ENCODE measurements around the gene ZNF598.
"Not testable (repeated sequence)": the region's sequence is repeated elsewhere in the genome, so short reads cannot be mapped to it uniquely, and the experiment has no call there.

DNA sequence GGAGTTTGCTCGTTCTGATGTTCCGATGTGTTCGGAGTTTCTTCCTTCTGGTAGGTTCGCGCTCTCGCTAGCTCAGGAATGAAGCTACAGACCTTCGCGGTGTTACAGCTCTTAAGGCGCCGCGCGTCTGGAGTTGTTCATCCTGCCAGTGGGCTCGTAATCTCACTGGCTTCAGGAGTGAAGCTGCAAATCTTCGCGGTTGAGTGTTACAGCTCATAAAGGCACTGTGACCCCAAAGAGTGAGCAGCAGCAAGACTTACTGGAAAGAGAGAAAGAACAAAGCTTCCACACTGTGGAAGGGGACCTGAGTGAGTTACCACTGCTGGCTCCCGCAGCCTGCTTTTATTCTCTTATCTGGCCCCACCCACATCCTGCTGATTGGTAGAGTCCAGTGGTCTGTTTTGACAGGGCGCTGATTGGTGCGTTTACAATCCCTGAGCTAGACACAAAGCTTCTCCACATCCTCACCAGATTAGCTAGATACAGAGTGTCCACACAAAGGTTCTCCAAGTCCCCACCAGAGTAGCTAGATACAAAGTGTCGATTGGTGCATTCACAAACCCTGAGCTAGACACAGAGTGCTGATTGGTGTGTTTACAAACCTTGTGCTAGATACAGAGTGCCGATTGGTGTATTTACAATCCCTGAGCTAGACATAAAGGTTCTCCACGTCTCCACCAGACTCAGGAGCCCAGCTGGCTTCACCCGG, 52.0 kb downstream of the ZNF598 start:
- TF ChIP-seq POLR2A (IDR thresholded peaks at IDR 0.05) = not testable (repeated sequence)
- TF ChIP-seq, protein P1, sequence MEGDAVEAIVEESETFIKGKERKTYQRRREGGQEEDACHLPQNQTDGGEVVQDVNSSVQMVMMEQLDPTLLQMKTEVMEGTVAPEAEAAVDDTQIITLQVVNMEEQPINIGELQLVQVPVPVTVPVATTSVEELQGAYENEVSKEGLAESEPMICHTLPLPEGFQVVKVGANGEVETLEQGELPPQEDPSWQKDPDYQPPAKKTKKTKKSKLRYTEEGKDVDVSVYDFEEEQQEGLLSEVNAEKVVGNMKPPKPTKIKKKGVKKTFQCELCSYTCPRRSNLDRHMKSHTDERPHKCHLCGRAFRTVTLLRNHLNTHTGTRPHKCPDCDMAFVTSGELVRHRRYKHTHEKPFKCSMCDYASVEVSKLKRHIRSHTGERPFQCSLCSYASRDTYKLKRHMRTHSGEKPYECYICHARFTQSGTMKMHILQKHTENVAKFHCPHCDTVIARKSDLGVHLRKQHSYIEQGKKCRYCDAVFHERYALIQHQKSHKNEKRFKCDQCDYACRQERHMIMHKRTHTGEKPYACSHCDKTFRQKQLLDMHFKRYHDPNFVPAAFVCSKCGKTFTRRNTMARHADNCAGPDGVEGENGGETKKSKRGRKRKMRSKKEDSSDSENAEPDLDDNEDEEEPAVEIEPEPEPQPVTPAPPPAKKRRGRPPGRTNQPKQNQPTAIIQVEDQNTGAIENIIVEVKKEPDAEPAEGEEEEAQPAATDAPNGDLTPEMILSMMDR (IDR thresholded peaks at IDR 0.05) = not testable (repeated sequence)

Data from lower leg skin (tissue), 3 donors.